ENCODE data around the gene CCNF. TPM values are rescaled to one million over a fixed set of nuclear protein-coding genes. Genes with fewer than 3 reads are reported as not detected.

The CCNF gene
- total and polyA plus RNA-seq, 4 donors: 2.0 to 7.5 (median 2.8) TPM

- Histone ChIP-seq H3K36me3 (ENCODE audit: control insufficient read depth in 4 of 4, insufficient read depth in 4 of 4, low read length in 4 of 4) (no peaks in the 10 kb centered on the region), H3K9ac (ENCODE audit: insufficient read depth in 1 of 2, low read length in 2 of 2) (no peak overlapping the region), H3K4me3 (no peak overlapping the region), H3K27me3 (ENCODE audit: control insufficient read depth in 3 of 3, insufficient read depth in 3 of 3, low read length in 2 of 3) (no peaks in the 10 kb centered on the region), H3K9me3 (ENCODE audit: control insufficient read depth in 4 of 4, insufficient read depth in 3 of 4, low read length in 3 of 4) (no peaks in the 10 kb centered on the region), H3K4me1 (ENCODE audit: control insufficient read depth in 5 of 5, insufficient read depth in 5 of 5, low read length in 5 of 5) (peaks cover 0 to 6% (median 0%) of the 10 kb centered on the region in 5 donors), H3K27ac (ENCODE audit: low read depth in 1 of 2, low read length in 1 of 2) (no peak overlapping the region)
- ATAC-seq (ENCODE audit: insufficient read depth, low FRiP score): no peak
- WGBS, 2 donors: 94 to 97% methylated on average over 25 of the region's 25 CpGs
- no peak for TF ChIP-seq CTCF (IDR thresholded peaks at IDR 0.05; ENCODE audit: control extremely low read depth, extremely low read depth)
- DNase-seq: no peak
Measured at GRCh38 chr16:2424061-2425007, 4.9 kb upstream of the CCNF start.

GRCh38 chr16:2425008-2425518 is 4.2 kb upstream of the CCNF start:
- DNase-seq (no peak), ATAC-seq (ENCODE audit: insufficient read depth, low FRiP score) (no peak)
- no peaks in the 10 kb centered on the region for H3K9me3 ChIP-seq (ENCODE audit: control insufficient read depth in 4 of 4, insufficient read depth in 3 of 4, low read length in 3 of 4)

GRCh38 chr16:2425825-2426430 is 3.3 kb upstream of the CCNF start:
- H3K27ac ChIP-seq (ENCODE audit: low read depth in 1 of 2, low read length in 1 of 2): no peak overlapping the region
- DNase-seq: no peak
- WGBS, 2 donors: 90 to 94% methylated on average over 13 of the region's 13 CpGs
- H3K9me3 ChIP-seq (ENCODE audit: control insufficient read depth in 4 of 4, insufficient read depth in 3 of 4, low read length in 3 of 4): no peaks in the 10 kb centered on the region
- H3K27me3 ChIP-seq (ENCODE audit: control insufficient read depth in 3 of 3, insufficient read depth in 3 of 3, low read length in 2 of 3): no peaks in the 10 kb centered on the region
- TF ChIP-seq CTCF (IDR thresholded peaks at IDR 0.05; ENCODE audit: control extremely low read depth, extremely low read depth): no peak
- H3K9ac ChIP-seq (ENCODE audit: insufficient read depth in 1 of 2, low read length in 2 of 2): no peak overlapping the region
- peaks cover 0 to under 1% (median 0%) of the 10 kb centered on the region in 4 donors for H3K36me3 ChIP-seq (ENCODE audit: control insufficient read depth in 4 of 4, insufficient read depth in 4 of 4, low read length in 4 of 4)
- peaks cover 0 to 14% (median 7%) of the 10 kb centered on the region in 5 donors for H3K4me1 ChIP-seq (ENCODE audit: control insufficient read depth in 5 of 5, insufficient read depth in 5 of 5, low read length in 5 of 5)
- ATAC-seq (ENCODE audit: insufficient read depth, low FRiP score): no peak
- no peak overlapping the region for H3K4me3 ChIP-seq

More at GRCh38 chr16:2425008-2425518, 4.2 kb upstream of the CCNF start:
- Histone ChIP-seq H3K4me1 (ENCODE audit: control insufficient read depth in 5 of 5, insufficient read depth in 5 of 5, low read length in 5 of 5) (peaks cover 0 to 6% (median 4%) of the 10 kb centered on the region in 5 donors), H3K27me3 (ENCODE audit: control insufficient read depth in 3 of 3, insufficient read depth in 3 of 3, low read length in 2 of 3) (no peaks in the 10 kb centered on the region), H3K27ac (ENCODE audit: low read depth in 1 of 2, low read length in 1 of 2) (no peak overlapping the region), H3K4me3 (no peak overlapping the region), H3K36me3 (ENCODE audit: control insufficient read depth in 4 of 4, insufficient read depth in 4 of 4, low read length in 4 of 4) (no peaks in the 10 kb centered on the region), H3K9ac (ENCODE audit: insufficient read depth in 1 of 2, low read length in 2 of 2) (no peak overlapping the region)
- WGBS, 2 donors: 89% methylated on average over 9 of the region's 9 CpGs
- TF ChIP-seq CTCF (IDR thresholded peaks at IDR 0.05; ENCODE audit: control extremely low read depth, extremely low read depth): no peak
